KOPT-K1 (cell line): ENCODE results near the gene OOEP.

Experiments
- H3K27ac ChIP-seq: fragments of 200-600 bp; sonication (generic); 2 replicates; pipeline ENCODE4 v1.5.1; 2016; ENCODE audit warnings: antibody characterized with exemption, mild to moderate bottlenecking, low read depth, low read length; ENCODE audit not compliant: poor library complexity, severe bottlenecking
- H3K36me3 ChIP-seq: fragments of 200-600 bp; sonication (generic); 2 replicates; pipeline ENCODE4 v1.5.1; 2017; ENCODE audit warnings: antibody characterized with exemption, mild to moderate bottlenecking, low read length, moderate library complexity; ENCODE audit not compliant: insufficient read depth
- H3K9me3 ChIP-seq: fragments of 200-600 bp; sonication (generic); 2 replicates; pipeline ENCODE4 v1.5.1; 2017; ENCODE audit warnings: antibody characterized with exemption, low read length, mild to moderate bottlenecking; ENCODE audit not compliant: insufficient read depth, poor library complexity, severe bottlenecking

OOEP gene

DNA sequence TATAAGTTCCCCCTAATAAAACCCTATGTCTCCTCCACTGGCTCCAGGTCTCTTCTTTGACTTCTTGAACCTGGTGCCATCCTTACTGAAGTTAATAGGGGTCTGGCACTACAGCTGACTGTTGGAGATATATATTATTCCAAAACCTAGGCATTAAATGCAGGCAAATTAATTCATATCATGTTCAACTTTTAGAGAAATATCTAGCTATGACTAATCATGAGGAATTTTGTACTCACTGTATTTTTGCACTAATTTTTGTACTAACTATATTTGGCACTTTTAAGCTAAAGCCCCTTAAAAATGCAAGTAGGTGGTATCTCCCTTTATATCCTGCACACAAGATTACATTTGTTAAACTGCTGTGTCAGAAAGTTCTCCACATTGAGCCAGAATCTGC, 26.5 kb downstream of the OOEP start:
- Histone ChIP-seq H3K27ac (no peak overlapping the region), H3K9me3 (no peaks in the 10 kb centered on the region), H3K36me3 (no peaks in the 10 kb centered on the region)

DNA sequence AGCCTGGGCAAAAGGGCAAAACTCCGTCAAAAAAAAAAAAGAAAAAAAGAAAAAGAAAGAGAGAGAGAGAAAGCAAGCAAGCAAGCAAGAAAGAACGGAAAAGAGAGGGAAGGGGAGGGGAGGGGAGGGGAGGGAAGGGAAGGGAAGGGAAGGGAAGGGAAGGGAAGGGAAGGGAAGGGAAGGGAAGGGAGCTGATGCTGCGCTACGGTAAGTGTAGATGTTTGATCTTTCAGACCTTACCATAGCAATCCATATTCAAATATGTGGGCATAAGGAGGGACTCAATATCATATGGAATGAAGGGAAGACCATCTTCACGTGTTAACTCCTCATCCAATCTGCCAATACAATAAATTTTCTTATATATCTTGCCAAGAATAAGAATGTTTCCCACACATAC, 27.5 kb downstream of the OOEP start:
- Histone ChIP-seq H3K27ac (no peak overlapping the region), H3K9me3 (no peaks in the 10 kb centered on the region), H3K36me3 (no peaks in the 10 kb centered on the region)

DNA sequence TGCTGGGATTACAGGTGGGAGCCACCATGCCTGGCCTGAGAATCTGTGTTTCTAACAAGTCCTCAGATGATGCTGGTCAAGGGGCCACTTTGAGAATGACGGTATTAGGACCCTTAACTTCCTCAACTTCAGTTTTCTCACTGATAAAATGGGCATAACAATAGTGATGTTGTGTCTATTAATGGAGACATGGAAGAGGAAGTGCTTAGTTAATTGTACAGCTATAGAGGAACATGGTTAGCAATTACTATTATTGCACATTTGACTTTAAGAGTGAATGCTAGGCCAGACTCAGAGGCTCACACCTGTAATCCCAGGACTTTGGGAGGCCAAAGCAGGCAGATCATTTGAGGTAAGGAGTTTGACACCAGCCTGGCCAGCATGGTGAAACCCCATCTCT, 28.4 kb downstream of the OOEP start:
- Histone ChIP-seq H3K27ac (no peak overlapping the region), H3K36me3 (no peaks in the 10 kb centered on the region), H3K9me3 (no peaks in the 10 kb centered on the region)

DNA sequence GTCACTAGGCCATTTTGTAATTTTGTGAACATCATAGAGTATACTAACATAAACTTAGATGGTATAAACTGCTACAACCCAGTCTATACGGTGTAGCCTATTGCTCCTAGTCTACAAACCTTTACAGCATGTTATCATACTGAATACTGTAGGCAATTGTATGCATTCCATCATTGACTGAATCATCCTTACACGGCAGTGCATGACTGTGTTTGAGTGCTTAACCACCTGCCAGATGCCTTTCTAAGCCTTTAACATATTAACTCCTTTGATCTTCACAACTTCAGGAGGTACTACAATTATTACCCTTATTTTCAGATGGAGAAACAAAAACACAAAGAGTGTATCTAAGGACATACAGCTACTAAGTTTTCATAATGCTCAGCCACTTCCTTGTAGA, 29.6 kb downstream of the OOEP start:
- H3K9me3 ChIP-seq: no peaks in the 10 kb centered on the region
- no peaks in the 10 kb centered on the region for H3K36me3 ChIP-seq
- no peak overlapping the region for H3K27ac ChIP-seq

DNA sequence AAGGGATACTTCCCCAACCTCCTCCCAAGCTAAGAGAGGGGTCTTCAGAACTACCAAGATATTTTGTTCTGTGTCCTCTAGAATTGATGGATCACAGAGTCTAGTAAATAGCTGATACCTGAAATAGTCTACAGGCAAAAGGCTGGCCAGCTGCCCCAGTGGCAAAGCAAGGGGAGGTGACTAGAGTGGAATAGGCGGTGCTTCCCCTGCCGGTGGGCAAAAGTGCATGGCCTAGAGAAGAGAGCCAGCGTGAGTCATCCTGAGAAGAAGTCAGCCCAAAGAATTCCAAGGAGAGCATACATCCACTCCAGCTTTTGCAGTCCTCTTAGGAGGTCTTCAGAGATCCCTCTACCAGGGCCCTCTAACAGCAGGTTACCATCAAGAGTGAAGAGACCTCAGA, 30.4 kb downstream of the OOEP start:
- Histone ChIP-seq H3K36me3 (no peaks in the 10 kb centered on the region), H3K27ac (no peak overlapping the region), H3K9me3 (no peaks in the 10 kb centered on the region)

DNA sequence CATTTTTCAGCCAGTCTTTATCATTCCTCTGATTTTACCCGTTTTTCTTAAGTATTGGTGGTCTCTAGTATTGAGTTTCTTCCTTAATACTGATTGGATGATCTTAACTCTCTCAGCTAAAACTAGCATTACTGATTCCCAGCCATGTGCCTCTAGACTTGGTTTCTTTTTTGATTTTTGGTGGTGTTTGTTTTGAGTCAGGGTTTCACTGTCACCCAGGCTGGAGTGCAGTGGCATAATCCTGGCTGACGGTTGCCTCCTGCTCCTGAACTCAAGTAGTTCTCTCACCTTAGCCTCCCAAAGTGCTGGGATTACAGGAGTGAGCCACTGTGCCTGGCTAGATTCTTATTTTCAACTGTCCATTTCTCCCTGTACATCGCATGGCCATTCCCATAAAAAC, 40.5 kb downstream of the OOEP start:
- Histone ChIP-seq H3K36me3 (no peaks in the 10 kb centered on the region), H3K27ac (no peak overlapping the region), H3K9me3 (no peaks in the 10 kb centered on the region)

DNA sequence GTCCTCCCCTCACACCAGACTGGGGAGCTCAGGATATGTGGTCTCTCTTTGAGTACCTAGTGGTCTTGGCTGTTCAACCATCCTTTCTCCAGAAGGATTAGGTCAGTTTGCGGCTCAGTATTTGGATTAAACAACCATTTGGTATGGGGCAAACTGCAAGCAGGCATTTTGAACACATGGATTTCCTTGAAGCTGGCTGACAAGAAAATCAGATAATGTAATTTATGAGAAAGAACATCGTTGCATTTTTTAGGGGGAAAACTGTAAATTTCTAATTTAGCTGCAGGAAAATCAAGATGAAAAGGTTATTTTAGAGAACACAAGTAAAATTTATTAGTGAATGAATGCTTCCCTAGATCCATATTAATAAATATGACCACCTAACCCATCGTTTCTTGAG, 40.9 kb downstream of the OOEP start:
- no peaks in the 10 kb centered on the region for H3K9me3 ChIP-seq
- no peaks in the 10 kb centered on the region for H3K36me3 ChIP-seq

DNA sequence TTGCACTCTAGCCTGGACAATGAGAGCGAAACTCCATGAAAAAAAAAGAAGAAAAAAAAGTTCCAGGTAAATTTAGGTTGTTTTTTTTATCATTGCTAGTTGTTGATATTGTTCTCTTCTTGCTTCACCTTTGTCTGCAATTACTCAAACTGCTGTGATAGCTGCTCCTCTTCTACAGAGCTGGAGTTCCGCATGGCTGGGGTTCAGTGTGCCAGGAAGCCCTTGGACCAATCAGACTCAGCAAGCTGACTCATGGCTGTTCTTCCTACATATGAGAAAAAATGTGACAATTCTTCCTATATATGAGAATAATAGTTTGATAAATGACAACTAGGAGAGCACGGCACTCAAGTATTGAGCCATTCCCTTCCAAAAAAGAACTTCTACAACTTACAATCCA, 44.0 kb downstream of the OOEP start:
- H3K36me3 ChIP-seq: no peaks in the 10 kb centered on the region
- no peaks in the 10 kb centered on the region for H3K9me3 ChIP-seq
- H3K27ac ChIP-seq: no peak overlapping the region

More for the DNA sequence above, 40.9 kb downstream of the OOEP start:
- H3K27ac ChIP-seq: no peak overlapping the region

DNA sequence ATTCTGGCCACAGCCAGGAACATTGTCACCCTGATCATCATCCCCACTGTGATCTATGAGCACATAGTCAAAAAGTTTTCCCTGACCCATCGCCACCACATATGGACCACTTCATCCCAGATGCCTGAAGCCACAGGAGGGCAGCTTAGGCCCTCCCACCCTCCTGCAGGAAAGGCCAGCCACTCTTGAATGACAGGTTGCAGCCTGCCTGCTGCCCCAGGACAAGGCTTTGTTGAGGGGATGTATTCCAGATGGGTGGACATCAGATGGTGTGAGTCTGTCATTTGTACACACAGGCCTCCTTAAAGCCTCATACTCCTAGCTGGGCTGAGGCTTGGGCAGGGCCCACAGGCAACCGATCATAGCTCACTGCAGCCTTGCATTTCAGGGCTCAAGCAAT, 46.4 kb downstream of the OOEP start:
- H3K27ac ChIP-seq: no peak overlapping the region
- no peaks in the 10 kb centered on the region for H3K36me3 ChIP-seq
- peaks cover 2% of the 10 kb centered on the region for H3K9me3 ChIP-seq
